ENCODE measurements around the gene DOCK2. TPM values are rescaled to one million over a fixed set of nuclear protein-coding genes. Genes with fewer than 3 reads are reported as not detected.

The DOCK2 gene
- total and polyA plus RNA-seq, 9 of the 15 experiments (the other 6 are each of a cell fraction or from before 2014, with no cell fraction given) = 4.5 to 42.6 (median 20.5) TPM

- no peaks in the 10 kb centered on the region for H3K9me1 ChIP-seq (ENCODE audit: control insufficient read depth, insufficient read depth, low read length)
- no peaks in the 10 kb centered on the region for H3K4me1 ChIP-seq (replicated peaks in 1 of 2; ENCODE audit: control insufficient read depth in 2 of 2, insufficient read depth in 2 of 2, low read length in 2 of 2)
- H4K20me1 ChIP-seq (replicated peaks; ENCODE audit: control insufficient read depth, insufficient read depth, low read length) = no peaks in the 10 kb centered on the region
- H3K4me2 ChIP-seq (ENCODE audit: insufficient read depth, low read length) = no peak overlapping the region
- peaks cover 0 to 4% of the 10 kb centered on the region in 2 experiments; a peak in 1 of 5 replicates for H3K27me3 ChIP-seq (ENCODE audit: control insufficient read depth in 2 of 2, insufficient read depth in 2 of 2, low read length in 2 of 2)
- H3K27ac ChIP-seq (ENCODE audit: extremely low read depth, low read depth, low read length) = no peak overlapping the region
- ChIA-PET POLR2A (no interaction called here), CTCF (ENCODE audit: low intra/inter-chr PET ratio) (no interaction called here)
- no peak for ATAC-seq
- WGBS (ENCODE audit: insufficient coverage, low coverage, missing lambda C conversion rate) = 25% methylated on average over 7 of the region's 7 CpGs
- H3K9ac ChIP-seq (ENCODE audit: insufficient read depth in 1 of 2, low read depth in 2 of 2, low read length in 2 of 2) = no peak overlapping the region
- H3K79me2 ChIP-seq (ENCODE audit: control insufficient read depth, insufficient read depth, low read length) = no peaks in the 10 kb centered on the region
- in situ Hi-C loops (cut with MboI) = no loop called here
- FAIRE-seq = no peak
- no TSS peak for BruUV-seq (replicated peaks)
- no peak overlapping the region for H3K4me3 ChIP-seq
- intact Hi-C loops (cut with micrococcal nuclease) = no loop called here
- H3K36me3 ChIP-seq (ENCODE audit: control insufficient read depth, insufficient read depth, low read length) = no peaks in the 10 kb centered on the region
- no peak for DNase-seq (ENCODE audit: extremely low read depth in 1 of 4, low spot score in 3 of 4)
- no peak overlapping the region for H2AFZ ChIP-seq (ENCODE audit: low read depth, low read length)
- TF ChIP-seq MITF (IDR thresholded peaks at IDR 0.05) = no peak
- no peak for TF ChIP-seq PHB2 (IDR thresholded peaks at IDR 0.05; ENCODE audit: low read depth)
- no peak for TF ChIP-seq TAF1 (IDR thresholded peaks at IDR 0.05; ENCODE audit: control insufficient read depth, extremely low read depth, insufficient read depth, low read length, severe bottlenecking)
- TF ChIP-seq ZSCAN29 (IDR thresholded peaks at IDR 0.05) = no peak
- TF ChIP-seq FOXA1 (IDR thresholded peaks at IDR 0.05; ENCODE audit: borderline replicate concordance) = no peak
- H3K9me3 ChIP-seq (replicated peaks; ENCODE audit: control insufficient read depth, insufficient read depth, low read depth, low read length) = no peaks in the 10 kb centered on the region
Measured at GRCh38 chr5:170038241-170038640, 401.2 kb downstream of the DOCK2 start.

GRCh38 chr5:170039830-170040229 lies 402.8 kb downstream of the DOCK2 start:
- Histone ChIP-seq H4K20me1 (replicated peaks; ENCODE audit: control insufficient read depth, insufficient read depth, low read length) (no peaks in the 10 kb centered on the region), H3K9me1 (ENCODE audit: control insufficient read depth, insufficient read depth, low read length) (no peaks in the 10 kb centered on the region), H3K4me1 (replicated peaks in 1 of 2; ENCODE audit: control insufficient read depth in 2 of 2, insufficient read depth in 2 of 2, low read length in 2 of 2) (no peaks in the 10 kb centered on the region), H3K9me3 (replicated peaks; ENCODE audit: control insufficient read depth, insufficient read depth, low read depth, low read length) (no peaks in the 10 kb centered on the region), H3K79me2 (ENCODE audit: control insufficient read depth, insufficient read depth, low read length) (no peaks in the 10 kb centered on the region), H3K27ac (ENCODE audit: extremely low read depth, low read depth, low read length) (no peak overlapping the region), H3K27me3 (ENCODE audit: control insufficient read depth in 2 of 2, insufficient read depth in 2 of 2, low read length in 2 of 2) (peaks cover 0 to 4% of the 10 kb centered on the region in 2 experiments; a peak in 1 of 5 replicates), H3K9ac (ENCODE audit: insufficient read depth in 1 of 2, low read depth in 2 of 2, low read length in 2 of 2) (no peak overlapping the region), H3K4me3 (no peak overlapping the region), H3K36me3 (ENCODE audit: control insufficient read depth, insufficient read depth, low read length) (no peaks in the 10 kb centered on the region), H3K4me2 (ENCODE audit: insufficient read depth, low read length) (no peak overlapping the region), H2AFZ (ENCODE audit: low read depth, low read length) (no peak overlapping the region)
- in situ Hi-C loops (cut with MboI) (no loop called here), intact Hi-C loops (cut with micrococcal nuclease) (no loop called here)
- no peak for FAIRE-seq
- no TSS peak for BruUV-seq (replicated peaks)
- WGBS (ENCODE audit: insufficient coverage, low coverage, missing lambda C conversion rate) = 9% methylated on average over 3 of the region's 3 CpGs
- no peak for ATAC-seq
- ChIA-PET POLR2A (interaction anchor here (1.0 to 1.6 kb wide), 2 partner anchors 9 to 31 kb away, joined by 3 read pairs; no protein-coding TSS in a partner anchor), CTCF (ENCODE audit: low intra/inter-chr PET ratio) (no interaction called here)
- DNase-seq (ENCODE audit: extremely low read depth in 1 of 4, low spot score in 3 of 4) = no peak
- TF ChIP-seq MEF2D (tag; conservative IDR thresholded peaks at IDR 0.05; ENCODE audit: low read depth) (no peak), RFX5 (IDR thresholded peaks at IDR 0.05; ENCODE audit: low read depth, low read length) (no peak), U2AF2 (optimal IDR thresholded peaks at IDR 0.05; ENCODE audit: low read depth, low read length) (no peak), KLF10 (CRISPR knock-in tag; IDR thresholded peaks at IDR 0.05) (no peak), NEUROD1 (IDR thresholded peaks at IDR 0.05; ENCODE audit: borderline replicate concordance, low read depth, low read length, partially characterized antibody) (no peak), MED1 (CRISPR knock-in tag; IDR thresholded peaks at IDR 0.05; ENCODE audit: borderline replicate concordance) (no peak), ZNF239 (CRISPR knock-in tag; IDR thresholded peaks at IDR 0.05) (no peak), RBM25 (IDR thresholded peaks at IDR 0.05; ENCODE audit: low read depth, low read length, severe bottlenecking) (no peak), SMARCC2 (IDR thresholded peaks at IDR 0.05; ENCODE audit: low read depth) (no peak), ZNF12 (CRISPR knock-in tag; IDR thresholded peaks at IDR 0.05) (no peak), CCNT2 (IDR thresholded peaks at IDR 0.05; ENCODE audit: borderline replicate concordance, extremely low read depth, insufficient read length, low read depth, low read length) (no peak)

Data from K562 (cell line).